ENCODE data around the gene RAB37.

RAB37 gene

GRCh38 chr17:74746376-74746775, 9.3 kb downstream of the RAB37 start:
- no peak for DNase-seq

GRCh38 chr17:74746922-74747321, 9.9 kb downstream of the RAB37 start:
- no peak for DNase-seq

GRCh38 chr17:74748279-74748528, 11.1 kb downstream of the RAB37 start:
- no peak for DNase-seq

DNA sequence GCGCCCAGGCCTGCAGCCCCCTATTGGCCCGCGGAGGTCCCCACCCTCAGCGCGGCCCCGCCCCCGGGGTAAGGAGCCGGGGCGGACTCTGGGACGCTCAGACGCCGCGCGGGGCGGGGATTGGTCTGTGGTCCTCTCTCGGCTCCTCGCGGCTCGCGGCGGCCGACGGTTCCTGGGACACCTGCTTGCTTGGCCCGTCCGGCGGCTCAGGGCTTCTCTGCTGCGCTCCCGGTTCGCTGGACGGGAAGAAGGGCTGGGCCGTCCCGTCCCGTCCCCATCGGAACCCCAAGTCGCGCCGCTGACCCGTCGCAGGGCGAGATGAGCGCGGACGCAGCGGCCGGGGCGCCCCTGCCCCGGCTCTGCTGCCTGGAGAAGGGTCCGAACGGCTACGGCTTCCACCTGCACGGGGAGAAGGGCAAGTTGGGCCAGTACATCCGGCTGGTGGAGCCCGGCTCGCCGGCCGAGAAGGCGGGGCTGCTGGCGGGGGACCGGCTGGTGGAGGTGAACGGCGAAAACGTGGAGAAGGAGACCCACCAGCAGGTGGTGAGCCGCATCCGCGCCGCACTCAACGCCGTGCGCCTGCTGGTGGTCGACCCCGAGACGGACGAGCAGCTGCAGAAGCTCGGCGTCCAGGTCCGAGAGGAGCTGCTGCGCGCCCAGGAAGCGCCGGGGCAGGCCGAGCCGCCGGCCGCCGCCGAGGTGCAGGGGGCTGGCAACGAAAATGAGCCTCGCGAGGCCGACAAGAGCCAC, 11.6 kb downstream of the RAB37 start, which contains the start of gene NHERF1:
TSS of gene NHERF1 (plus strand) at position 100 of the 750 bp plus-strand sequence. CDS start at position 319, 219 bp downstream.
- peak; percentile 92 to 96 (median 92) for DNase-seq

DNA sequence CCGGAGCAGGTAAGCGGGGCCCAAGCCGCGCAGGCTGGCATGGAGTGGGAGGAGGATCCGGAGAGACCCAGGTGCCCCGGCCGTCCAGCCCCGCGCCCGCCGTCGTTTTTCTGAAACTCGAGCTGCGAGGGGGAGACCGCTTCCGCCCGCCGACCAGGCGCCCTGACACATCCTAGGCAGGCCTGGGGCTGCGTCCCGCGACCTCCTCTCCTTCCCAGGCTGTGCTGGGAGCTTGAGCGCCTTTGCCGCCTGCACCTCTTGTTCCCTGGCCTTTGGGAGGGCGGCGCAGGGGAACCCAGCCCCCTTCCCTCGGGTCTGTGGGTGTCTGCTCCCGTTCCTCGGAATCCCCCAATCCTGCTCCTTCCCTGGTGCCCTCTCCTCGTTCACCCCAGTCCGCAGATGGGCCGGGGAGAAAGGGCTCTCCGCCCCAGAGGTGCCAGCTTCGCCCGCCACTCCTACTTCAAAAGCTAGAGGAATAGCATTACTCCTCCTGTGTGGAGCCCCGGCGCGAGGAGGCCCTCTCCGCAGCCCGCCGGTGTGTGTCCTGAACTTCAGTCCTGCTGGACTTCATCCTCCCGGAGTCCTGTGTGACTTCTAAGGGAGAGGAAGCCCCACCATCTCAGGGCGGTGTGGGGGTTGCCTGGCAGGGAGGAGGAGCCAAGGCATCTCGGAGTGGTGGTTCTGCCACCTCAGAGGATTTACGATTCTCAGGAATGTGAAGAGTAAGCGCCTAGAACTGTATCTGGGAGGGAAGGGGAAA, 12.4 kb downstream of the RAB37 start:
- DNase-seq, result no peak

GRCh38 chr17:74750039-74750326, 12.9 kb downstream of the RAB37 start:
- DNase-seq, result no peak

DNA sequence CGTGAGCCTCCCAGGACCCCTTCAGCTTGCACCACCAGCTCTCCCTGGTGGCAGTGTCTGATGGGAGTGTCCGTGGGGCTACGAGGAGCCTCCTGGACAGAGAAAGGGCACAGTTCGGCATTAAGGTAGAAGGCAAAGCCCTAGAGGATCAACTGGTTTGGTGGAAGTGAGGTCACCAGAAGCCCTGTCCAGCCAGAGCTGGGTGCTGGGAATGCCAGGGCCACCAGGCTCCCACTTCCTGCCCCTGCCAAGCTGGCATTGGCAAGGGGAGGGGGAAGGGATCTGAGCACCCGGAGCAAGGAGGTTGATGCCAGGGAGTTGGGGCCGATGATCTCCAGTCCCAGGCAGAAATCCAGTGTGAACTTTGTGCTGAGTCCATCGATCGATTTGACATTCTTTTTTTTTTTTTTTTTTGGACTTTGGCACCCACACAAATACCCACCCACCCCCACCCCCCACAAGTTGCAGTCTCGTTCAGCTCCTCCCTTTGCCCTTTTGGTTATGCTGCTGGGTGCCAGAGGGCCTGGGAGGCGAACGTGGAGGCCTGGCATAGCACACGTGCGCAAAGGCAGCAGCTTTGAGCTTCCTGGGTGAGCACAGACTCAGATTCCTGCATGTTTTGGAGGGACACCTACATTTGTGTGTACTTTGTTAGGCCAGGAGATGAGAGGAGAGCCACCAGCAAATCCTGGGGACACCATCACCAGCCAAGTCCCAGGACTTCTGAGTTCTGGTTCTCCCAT, 13.4 kb downstream of the RAB37 start:
- no peak for DNase-seq

GRCh38 chr17:74752415-74752814, 15.4 kb downstream of the RAB37 start:
- no peak for DNase-seq

GRCh38 chr17:74752822-74753401, 15.9 kb downstream of the RAB37 start:
- no peak for DNase-seq

DNA sequence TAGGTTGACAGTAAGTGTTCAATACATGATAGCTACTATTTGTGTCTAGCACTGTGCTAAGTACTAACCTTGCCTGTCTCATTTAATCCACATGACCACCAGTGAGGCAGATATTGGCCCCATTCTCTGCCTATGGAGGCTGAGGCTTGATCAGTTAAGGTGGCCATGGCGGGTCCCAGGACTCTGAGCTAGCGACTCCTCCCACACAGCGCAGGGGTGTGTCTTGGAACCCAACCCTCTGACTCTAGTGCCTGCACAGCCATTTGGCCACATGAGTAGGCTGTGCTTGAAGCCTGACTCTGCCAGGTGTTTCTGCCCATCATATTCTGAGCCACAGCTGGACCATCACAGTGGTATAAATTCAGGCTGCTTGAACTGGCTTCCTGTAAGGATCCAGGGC, 17.8 kb downstream of the RAB37 start:
- peak in 1 of 3 experiments; percentile 38 for DNase-seq

DNA sequence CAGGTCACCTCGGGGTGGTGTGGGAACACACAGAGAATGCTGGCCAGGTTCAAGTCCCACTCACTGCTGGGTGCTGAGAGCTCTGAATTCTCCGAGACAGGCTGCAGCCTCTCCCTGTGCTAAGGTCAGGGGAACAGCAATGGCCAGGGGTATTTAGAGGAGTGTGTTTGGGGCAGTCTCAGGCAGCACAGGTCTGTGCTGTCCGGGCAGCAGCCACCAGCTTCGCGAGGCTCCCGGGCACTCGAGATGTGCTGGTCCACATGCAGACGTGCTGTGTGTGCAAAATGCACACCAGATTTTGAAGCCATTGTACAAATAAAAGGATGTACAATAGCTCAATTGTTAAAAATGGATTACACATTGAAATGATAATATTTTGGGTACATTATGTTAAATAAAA, 18.5 kb downstream of the RAB37 start:
- DNase-seq, result no peak

DNA sequence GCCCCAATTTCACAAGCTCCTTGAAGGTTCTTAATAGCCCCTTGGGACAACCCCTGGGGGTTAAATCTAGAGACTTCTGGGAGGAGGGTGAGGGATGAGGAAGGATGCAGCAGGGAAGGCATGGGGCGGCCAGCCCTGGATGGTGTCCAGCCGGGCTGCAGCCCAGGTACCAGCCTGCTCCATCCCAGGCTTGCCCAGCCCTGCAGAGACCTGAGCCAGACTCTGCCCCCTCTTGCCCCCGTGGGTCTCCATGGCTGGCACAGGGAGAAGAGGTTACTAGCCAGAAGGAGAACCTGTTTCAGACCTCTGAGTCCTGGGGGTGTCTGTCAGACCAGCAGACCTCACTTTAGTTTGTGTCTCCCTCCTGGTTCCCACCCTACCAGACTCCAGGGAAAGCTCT, 19.8 kb downstream of the RAB37 start:
- no peak for DNase-seq

GRCh38 chr17:74757502-74757901, 20.4 kb downstream of the RAB37 start:
- no peak for DNase-seq

GRCh38 chr17:74757931-74758847, 21.1 kb downstream of the RAB37 start:
- DNase-seq, result peak in 1 of 3 experiments; percentile 33

DNA sequence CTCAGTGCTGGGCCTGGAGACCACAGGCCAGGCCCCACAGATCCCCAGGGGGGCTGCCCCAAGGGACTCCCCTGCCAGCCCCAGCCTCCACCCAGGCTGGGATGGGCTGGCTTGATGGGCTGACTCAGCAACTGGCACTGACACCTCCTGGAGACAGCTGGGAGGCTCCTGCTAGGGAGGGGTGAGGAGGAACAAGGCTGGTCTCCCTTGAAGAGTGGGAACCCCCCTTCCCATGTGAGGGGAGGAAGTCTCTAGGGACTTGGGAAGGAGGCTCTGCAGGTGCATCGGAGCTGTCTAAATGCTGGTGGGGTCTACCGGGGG, 21.8 kb downstream of the RAB37 start:
- no peak for DNase-seq

GRCh38 chr17:74759243-74759801, 22.3 kb downstream of the RAB37 start:
- no peak for DNase-seq

DNA sequence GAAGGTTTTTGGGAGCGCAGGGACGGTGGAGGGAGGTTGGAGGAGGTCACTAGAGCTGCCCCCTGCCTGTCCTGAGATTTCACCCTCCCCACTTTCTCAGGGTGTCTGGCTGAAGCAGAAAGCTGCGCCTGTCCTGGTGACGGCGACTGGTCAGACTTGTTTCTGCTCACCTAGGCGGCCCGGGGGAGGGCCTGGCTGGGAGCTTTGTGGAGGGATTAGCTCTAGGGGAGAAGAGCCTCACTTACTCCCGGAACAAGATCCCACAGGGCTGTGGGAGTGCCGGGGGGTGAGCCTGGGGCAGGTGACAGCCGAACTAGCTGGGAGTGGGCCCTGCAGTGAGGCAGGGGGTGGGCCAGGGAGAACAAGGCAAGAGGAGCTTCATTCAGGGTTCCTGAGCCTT, 22.9 kb downstream of the RAB37 start:
- no peak for DNase-seq

DNA sequence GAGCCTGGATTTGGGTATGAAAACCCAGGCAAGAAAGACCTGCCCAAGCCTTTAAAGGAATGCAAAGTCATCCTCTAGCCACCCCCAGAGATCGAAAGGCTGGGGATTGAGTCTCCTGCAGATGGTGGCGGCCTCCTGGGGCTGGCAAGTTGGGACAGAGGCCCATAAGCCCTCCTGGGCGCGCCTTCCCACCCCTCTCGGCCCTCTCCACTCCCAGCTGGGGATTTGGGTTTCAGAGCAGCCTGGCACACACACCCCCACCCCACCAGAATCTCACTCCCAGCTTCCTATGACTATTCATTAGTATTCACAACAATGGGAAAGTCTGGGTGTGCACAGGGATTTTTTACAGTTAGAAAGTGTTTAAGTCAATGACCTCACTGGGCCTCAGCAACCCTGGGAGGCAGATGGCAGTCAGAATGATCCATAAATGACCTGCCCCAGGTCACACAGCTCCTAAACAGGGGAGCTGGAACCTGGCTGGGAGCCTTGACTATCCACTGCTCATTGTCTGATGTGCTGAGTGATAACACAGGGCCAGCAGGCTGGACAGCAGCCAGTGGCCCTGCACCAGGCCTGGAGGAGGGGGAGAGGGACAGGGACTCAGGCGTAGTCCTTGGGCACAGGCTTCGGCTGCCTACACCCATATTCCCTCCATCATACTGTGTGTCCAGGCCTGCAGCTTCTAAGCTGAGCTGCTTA, 23.5 kb downstream of the RAB37 start:
- DNase-seq, result no peak

DNA sequence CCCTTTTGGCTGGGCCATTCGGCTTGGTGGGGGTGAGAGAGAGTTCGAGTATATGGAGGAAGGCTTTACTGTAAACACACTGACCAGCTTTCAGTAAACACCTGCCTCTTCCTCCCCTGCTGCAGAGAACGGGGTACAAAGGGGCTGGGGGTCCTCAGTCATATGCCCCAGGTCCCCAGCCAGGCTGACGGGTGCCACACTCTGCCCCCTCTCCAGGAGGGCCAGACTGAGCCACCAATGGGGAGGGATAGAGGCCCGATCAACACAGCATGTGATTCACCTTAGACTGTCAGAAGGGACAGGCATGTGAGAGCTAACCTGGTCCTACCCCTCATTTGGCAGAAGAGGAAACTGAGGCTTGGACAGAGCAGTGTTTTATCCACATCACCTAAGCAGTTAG, 24.4 kb downstream of the RAB37 start:
- DNase-seq, result no peak

DNA sequence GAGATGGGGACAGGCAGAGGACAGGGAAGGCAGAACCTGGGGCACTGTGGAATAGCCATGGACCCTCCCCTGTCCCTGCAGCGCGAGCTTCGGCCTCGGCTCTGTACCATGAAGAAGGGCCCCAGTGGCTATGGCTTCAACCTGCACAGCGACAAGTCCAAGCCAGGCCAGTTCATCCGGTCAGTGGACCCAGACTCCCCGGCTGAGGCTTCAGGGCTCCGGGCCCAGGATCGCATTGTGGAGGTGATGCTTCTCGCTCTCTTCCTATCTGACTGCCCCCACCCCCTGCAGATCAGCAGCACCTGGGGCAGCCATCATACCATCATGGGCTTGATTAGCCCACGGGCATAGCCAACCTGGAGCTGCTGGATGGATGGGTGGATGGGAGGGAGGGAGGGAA, 24.9 kb downstream of the RAB37 start:
- DNase-seq, result no peak

DNA sequence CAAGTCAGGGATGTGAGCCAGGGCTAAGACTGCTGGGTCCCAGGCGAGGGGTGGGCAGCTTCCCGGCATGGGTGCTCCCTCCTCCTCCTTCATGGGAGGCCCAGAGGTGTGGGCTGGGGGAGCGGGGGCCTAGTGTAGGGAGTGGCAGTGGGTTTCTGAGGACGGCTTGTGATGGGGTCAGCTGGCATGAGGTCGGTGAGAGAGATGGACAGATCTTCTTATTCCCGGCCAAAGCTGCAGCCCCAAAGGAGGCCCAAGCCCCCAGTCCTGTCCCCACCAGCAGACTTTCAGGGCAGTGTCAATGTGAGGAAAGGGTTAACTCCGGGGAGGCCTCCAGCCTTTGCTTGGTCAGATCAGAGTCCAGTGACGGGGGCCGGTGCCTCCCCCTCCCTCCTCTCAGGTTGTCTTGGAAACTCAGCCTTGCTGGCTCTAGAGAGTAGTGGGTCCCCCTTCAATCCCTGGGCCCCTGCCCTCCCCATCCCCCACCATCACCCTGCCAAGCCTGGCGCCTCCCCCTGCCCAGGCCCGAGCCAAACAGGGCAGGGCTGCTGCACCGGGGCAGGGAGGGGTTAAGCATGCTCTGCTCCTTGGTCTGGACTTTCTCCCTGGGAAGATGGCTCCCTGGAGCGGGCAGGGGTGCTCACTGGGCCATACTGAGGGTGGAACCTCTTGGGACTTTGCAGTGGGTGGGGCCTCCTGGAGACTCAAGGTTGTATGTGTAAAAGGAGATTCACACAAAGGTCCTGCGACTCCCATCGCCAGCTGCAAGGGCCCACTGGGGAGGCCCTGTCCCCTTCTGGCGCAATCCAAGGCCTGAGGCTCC, 26.7 kb downstream of the RAB37 start:
- DNase-seq, result no peak

All from NCI-H1417 (cell line).